HepG2 (cell line): ENCODE data around the gene SCYL1. TPM values are rescaled to one million over a fixed set of nuclear protein-coding genes. Genes with fewer than 3 reads are reported as not detected.

Source experiments
- ATF7-NPFF ChIP-seq: sonication (generic); formaldehyde crosslinking; IDR thresholded peaks from 2 replicates; pipeline ENCODE4 v1.8.1; 2023; ENCODE audit warnings: mild to moderate bottlenecking, low read depth, missing genetic modification reagents, moderate library complexity
- CHD2 ChIP-seq: IDR thresholded peaks from 2 replicates; pipeline ENCODE4 v1.6.1; 2011; ENCODE audit warnings: low read depth, low read length, improper control_type of control experiment
- ETV5 ChIP-seq: IDR thresholded peaks from 2 replicates; pipeline ENCODE4 v1.6.1; 2018; ENCODE audit warnings: missing biosample characterization, missing genetic modification reagents, inconsistent platforms, borderline replicate concordance
- FOXP4 ChIP-seq: sonication (generic); formaldehyde crosslinking; IDR thresholded peaks from 2 replicates; pipeline ENCODE4 v1.4.0; 2020; ENCODE audit warnings: missing genetic modification reagents
- HNRNPUL1 ChIP-seq: fragments of 200-400 bp; formaldehyde crosslinking; IDR thresholded peaks from 2 replicates; pipeline ENCODE4 v1.6.1; 2017; ENCODE audit warnings: low read depth, mild to moderate bottlenecking, low read length, moderate library complexity
- MAX ChIP-seq: IDR thresholded peaks from 2 replicates; pipeline ENCODE4 v1.6.1; 2012; ENCODE audit warnings: inconsistent platforms
- MXD3 ChIP-seq: IDR thresholded peaks from 2 replicates; pipeline ENCODE4 v1.6.1; 2016; ENCODE audit warnings: mild to moderate bottlenecking, missing biosample characterization, missing genetic modification reagents
- MXI1 ChIP-seq: IDR thresholded peaks from 3 replicates; pipeline ENCODE4 v1.6.1; 2012; ENCODE audit warnings: low read depth, low read length, inconsistent platforms, borderline replicate concordance
- NCOA5 ChIP-seq: sonication (generic); formaldehyde crosslinking; IDR thresholded peaks from 2 replicates; pipeline ENCODE4 v1.4.0; 2020; ENCODE audit warnings: missing genetic modification reagents
- NONO ChIP-seq, 2 experiments: fragments of 450-650 bp in 1 of 2; sonication (generic) in 1 of 2; formaldehyde crosslinking in 1 of 2; IDR thresholded peaks in 1 of 2; conservative IDR thresholded peaks in 1 of 2; 2 replicates each; pipeline versions ENCODE4 v1.6.1 to v1.8.0; 2017 to 2022; ENCODE audit warnings: mild to moderate bottlenecking in 1 of 2, missing genetic modification reagents in 1 of 2, moderate library complexity in 1 of 2
- RAD51 ChIP-seq: fragments of 450-650 bp; IDR thresholded peaks from 2 replicates; pipeline ENCODE4 v1.6.1; 2016; ENCODE audit warnings: borderline replicate concordance
- RELA ChIP-seq: sonication (generic); formaldehyde crosslinking; IDR thresholded peaks from 2 replicates; pipeline ENCODE4 v1.4.0; 2020; ENCODE audit warnings: missing genetic modification reagents
- RFXAP ChIP-seq: sonication (generic); formaldehyde crosslinking; IDR thresholded peaks from 2 replicates; pipeline ENCODE4 v1.4.0; 2020; ENCODE audit warnings: missing genetic modification reagents, borderline replicate concordance
- SALL1 ChIP-seq: sonication (generic); formaldehyde crosslinking; IDR thresholded peaks from 2 replicates; pipeline ENCODE4 v1.8.0; 2022; ENCODE audit warnings: mild to moderate bottlenecking, missing genetic modification reagents
- SAP130 ChIP-seq: IDR thresholded peaks from 2 replicates; pipeline ENCODE4 v1.6.1; 2016; ENCODE audit warnings: low read depth
- SMAD3 ChIP-seq: sonication (generic); formaldehyde crosslinking; IDR thresholded peaks from 2 replicates; pipeline ENCODE4 v1.4.0; 2020; ENCODE audit warnings: missing genetic modification reagents
- SOX13 ChIP-seq, 3 experiments: fragments of 450-650 bp in 1 of 3; sonication (generic) in 1 of 3; formaldehyde crosslinking in 1 of 3; IDR thresholded peaks in 2 of 3; conservative IDR thresholded peaks in 1 of 3; 2 replicates each; pipeline versions ENCODE4 v1.5.0 to v1.6.1; 2016 to 2020; ENCODE audit warnings: antibody characterized with exemption in 1 of 3, mild to moderate bottlenecking in 1 of 3, missing compliant biosample characterization in 1 of 3, missing genetic modification reagents in 1 of 3, moderate library complexity in 1 of 3
- THAP9 ChIP-seq: sonication (generic); formaldehyde crosslinking; IDR thresholded peaks from 2 replicates; pipeline ENCODE4; 2020; ENCODE audit warnings: missing genetic modification reagents, mild to moderate bottlenecking, borderline replicate concordance
- ZNF232 ChIP-seq: sonication (generic); formaldehyde crosslinking; IDR thresholded peaks from 2 replicates; pipeline ENCODE4 v1.4.0; 2020; ENCODE audit warnings: missing genetic modification reagents, borderline replicate concordance
- ZNF33B ChIP-seq: sonication (generic); formaldehyde crosslinking; IDR thresholded peaks from 2 replicates; pipeline ENCODE4 v1.5.1; 2020; ENCODE audit warnings: mild to moderate bottlenecking, missing genetic modification reagents
- ZNF451 ChIP-seq: sonication (generic); formaldehyde crosslinking; IDR thresholded peaks from 2 replicates; pipeline ENCODE4 v1.5.0; 2020; ENCODE audit warnings: mild to moderate bottlenecking, missing genetic modification reagents
- ZNF550 ChIP-seq: sonication (generic); formaldehyde crosslinking; IDR thresholded peaks from 2 replicates; pipeline ENCODE4 v1.4.0; 2020; ENCODE audit warnings: mild to moderate bottlenecking, missing genetic modification reagents, borderline replicate concordance
- ZNF567 ChIP-seq: sonication (generic); formaldehyde crosslinking; IDR thresholded peaks from 2 replicates; pipeline ENCODE4 v1.8.1; 2023; ENCODE audit warnings: mild to moderate bottlenecking, missing genetic modification reagents, borderline replicate concordance
- ZNF629 ChIP-seq: sonication (generic); formaldehyde crosslinking; conservative IDR thresholded peaks from 2 replicates; pipeline ENCODE4 v1.5.0; 2020; ENCODE audit warnings: missing genetic modification reagents
- ZNF790 ChIP-seq: sonication (generic); formaldehyde crosslinking; IDR thresholded peaks from 2 replicates; pipeline ENCODE4 v1.8.0; 2022; ENCODE audit warnings: missing genetic modification reagents, mild to moderate bottlenecking, borderline replicate concordance
- polyA plus RNA-seq, 8 experiments: library from polyadenylated mRNA; depleted of rRNA in 3 of 8; stranded (reverse) in 7 of 8; unstranded in 1 of 8; fragments of >200 nt; fragmentation: Illumina TruSeq in 4 of 8; extraction: Trizol in 4 of 8; gene quantifications; 2 replicates each; pipeline versions ENCODE4 v1.2.1 to v1.2.3, GENCODE V29; 2011 to 2016; ENCODE audit warnings: low read depth in 4 of 8, missing spikeins in 1 of 8, mixed read lengths in 1 of 8; ENCODE audit not compliant: insufficient read depth in 1 of 8
- total RNA-seq, 5 experiments: library from RNA; depleted of rRNA; stranded (reverse); fragments of >200 nt; fragmentation: Illumina TruSeq; extraction: Trizol; gene quantifications; 2 replicates each; pipeline ENCODE4 v1.2.3, GENCODE V29; 2016; ENCODE audit warnings: low read depth in 1 of 5

The SCYL1 gene
- total and polyA plus RNA-seq, 2 of the 13 experiments (the other 11 are each of a cell fraction or from before 2014, with no cell fraction given), result 65.9 to 103 TPM

GRCh38 chr11:65559951-65560537 is 35.2 kb downstream of the SCYL1 start (continued):
- TF ChIP-seq SALL1 (no peak), ZNF790 (CRISPR knock-in tag) (no peak), CHD2 (no peak), SAP130 (peak; percentile 36; the same call in 1 of the 2 replicates), MAX (no peak), ZNF550 (CRISPR knock-in tag) (no peak), ETV5 (CRISPR knock-in tag) (peak; percentile 28; the same call in 1 of the 2 replicates), NCOA5 (CRISPR knock-in tag) (no peak), RAD51 (no peak), THAP9 (peak; percentile 12; the same call in 1 of the 2 replicates), MXD3 (CRISPR knock-in tag) (0 out of 2 replicates have a peak, but pooled peaks have one; percentile 12), ZNF451 (CRISPR knock-in tag) (no peak), ATF7-NPFF (CRISPR knock-in tag) (no peak), MXI1 (no peak), SMAD3 (CRISPR knock-in tag) (no peak), SOX13 (IDR thresholded peaks at IDR 0.05) (no peak), SOX13 (CRISPR knock-in tag; conservative IDR thresholded peaks at IDR 0.05 in 1 of 2, IDR thresholded peaks at IDR 0.05 in 1 of 2) (0 out of 4 replicates have a peak, but pooled peaks of 1 of the 2 experiments have one; percentile 14), NONO (IDR thresholded peaks at IDR 0.05) (no peak), NONO (CRISPR knock-in tag; conservative IDR thresholded peaks at IDR 0.05) (no peak), ZNF567 (CRISPR knock-in tag) (0 out of 2 replicates have a peak, but pooled peaks have one; percentile 44), HNRNPUL1 (no peak), ZNF232 (CRISPR knock-in tag) (no peak), RFXAP (no peak), ZNF629 (CRISPR knock-in tag) (no peak), RELA (CRISPR knock-in tag) (no peak), FOXP4 (CRISPR knock-in tag) (no peak), ZNF33B (CRISPR knock-in tag) (no peak)
